NB4 (cell line): Measurements from ENCODE around the gene INTS11.

Experiments
- DNase-seq: peaks from one replicate; pipeline ENCODE4 v3.0.0; 2010; ENCODE audit warnings: low read depth
- H3K4me3 ChIP-seq: one replicate; pipeline ENCODE4 v1.5.1; 2011; ENCODE audit warnings: mild to moderate bottlenecking, low read depth, low read length, moderate library complexity
- CTCF ChIP-seq: IDR thresholded peaks from one replicate; pipeline ENCODE4 v1.5.1; 2012; ENCODE audit warnings: low read depth, low read length
- MAX ChIP-seq: IDR thresholded peaks from 2 replicates; pipeline ENCODE4 v1.6.1; 2011; ENCODE audit warnings: low read depth, low read length
- MYC ChIP-seq: IDR thresholded peaks from 2 replicates; pipeline ENCODE4 v1.6.1; 2011; ENCODE audit warnings: low read depth, low read length
- POLR2A ChIP-seq: IDR thresholded peaks from 2 replicates; pipeline ENCODE4 v1.6.1; 2011; ENCODE audit warnings: mild to moderate bottlenecking; ENCODE audit not compliant: insufficient read length; ENCODE audit errors: extremely low read depth

Gene INTS11

GRCh38 chr1:1367315-1367714, 42.9 kb upstream of the INTS11 start:
- H3K4me3 ChIP-seq = no peak overlapping the region
- TF ChIP-seq MYC (no peak), CTCF (no peak), POLR2A (no peak), MAX (no peak)
- no peak for DNase-seq

GRCh38 chr1:1366699-1367066, 42.2 kb upstream of the INTS11 start:
- TF ChIP-seq MYC = no peak
- no peak for TF ChIP-seq CTCF
- TF ChIP-seq POLR2A = no peak
- no peak for TF ChIP-seq MAX
- no peak overlapping the region for H3K4me3 ChIP-seq
- no peak for DNase-seq

GRCh38 chr1:1365875-1366698, 41.6 kb upstream of the INTS11 start:
- no peak overlapping the region for H3K4me3 ChIP-seq
- TF ChIP-seq POLR2A = no peak
- TF ChIP-seq MAX = no peak
- TF ChIP-seq CTCF = no peak
- TF ChIP-seq MYC = no peak
- DNase-seq = no peak

GRCh38 chr1:1364266-1364665, 39.8 kb upstream of the INTS11 start:
- no peak overlapping the region for H3K4me3 ChIP-seq
- no peak for TF ChIP-seq CTCF
- no peak for TF ChIP-seq MAX
- TF ChIP-seq MYC = no peak
- TF ChIP-seq POLR2A = no peak
- no peak for DNase-seq

- no peak for TF ChIP-seq MYC
- TF ChIP-seq POLR2A = no peak
- no peak for TF ChIP-seq CTCF
- no peak for TF ChIP-seq MAX
- no peak for DNase-seq
- H3K4me3 ChIP-seq = no peak overlapping the region
Observed at GRCh38 chr1:1361982-1362423, 37.5 kb upstream of the INTS11 start.
